Psoas muscle (tissue), 8 donors: Measurements from ENCODE around the gene COL5A1. TPM values are rescaled to one million over a fixed set of nuclear protein-coding genes. Genes with fewer than 3 reads are reported as not detected.

Experiments used
- ATAC-seq, 4 donors: fragments of 200-7000 bp; cut with Tn5 transposase; one replicate each; pipeline ENCODE4 v1.9.1; 2020; ENCODE audit warnings: moderate library complexity in 3 of 4, mild to moderate bottlenecking in 2 of 4
- DNase-seq, 2 donors: peaks; one replicate each; pipeline ENCODE4 v3.0.0-alpha.2; 2020
- H3K27ac ChIP-seq: fragments of 200-600 bp; one replicate; pipeline ENCODE4 v1.8.0; 2022
- H3K27me3 ChIP-seq, 3 donors: fragments of 200-600 bp in 1 of 3; one replicate each; pipeline versions ENCODE4 v1.6.1 to v1.8.0; 2013 to 2022; ENCODE audit warnings: low read length in 2 of 3, mild to moderate bottlenecking in 2 of 3, moderate library complexity in 1 of 3; ENCODE audit not compliant: insufficient read depth in 3 of 3
- H3K36me3 ChIP-seq, 2 donors: fragments of 200-600 bp in 1 of 2; one replicate each; pipeline versions ENCODE4 v1.6.1 to v1.8.0; 2013 to 2022; ENCODE audit warnings: low read depth in 1 of 2, mild to moderate bottlenecking in 1 of 2, moderate library complexity in 1 of 2; ENCODE audit not compliant: insufficient read depth in 1 of 2
- H3K4me1 ChIP-seq: fragments of 200-600 bp; one replicate; pipeline ENCODE4 v1.8.0; 2022
- H3K4me3 ChIP-seq: fragments of 200-600 bp; one replicate; pipeline ENCODE4 v1.8.0; 2022; ENCODE audit warnings: mild to moderate bottlenecking
- H3K9me3 ChIP-seq: fragments of 200-600 bp; one replicate; pipeline ENCODE4 v1.8.0; 2022
- WGBS, 3 donors: extraction: QIAGEN DNeasy Blood & Tissue Kit; methylation state at CpG; one replicate each; pipeline versions ENCODE4 v1.1.6 to v1.1.7; 2013; 5-methylcytosine and 5-hydroxymethylcytosine counted together
- intact Hi-C, 2 donors: fragments of 100-400 bp; cut with DNase I; formaldehyde crosslinking; loops; one replicate each; pipeline versions ENCODE4 v1.11.0 to v1.14.2; 2022
- polyA plus RNA-seq, 3 donors: library from polyadenylated mRNA; stranded (reverse); fragments of 200-250 nt; gene quantifications; one replicate each; pipeline ENCODE4 v1.2.3, GENCODE V29; 2013
- total RNA-seq, 4 donors: library from RNA; stranded (reverse); fragmentation: NEBNext Ultra II Directional in 2 of 4; extraction: Animal tissue kit (Norgen Biotek cat#: 25700) in 2 of 4; gene quantifications; one replicate each; pipeline versions ENCODE4 v1.2.1 to v1.2.4, GENCODE V29; 2021 to 2023
- TF ChIP-seq, protein P1 (sequence below): fragments of 200-600 bp; IDR thresholded peaks from one replicate; pipeline ENCODE4 v1.8.0; 2022; ENCODE audit warnings: antibody characterized with exemption
- donor health status: healthy with polysubstance abuse.
- donor health status: DM: no; HTN: no; CAD: no; lungs with moderate emphysema.
- donor health status: Bipolar disorder and iron deficiency.
- donor health status: healthy.
- donor health status: DM: yes; HTN: yes; CAD: no.
- donor health status: DM: no; HTN: no; CAD: no.
- donor health status: DM: no; HTN: no; CAD: no.
- donor health status: DM: yes; HTN: yes; CAD: no.

Gene COL5A1
- total and polyA plus RNA-seq, 7 donors, result 1.7 to 11.3 (median 3.4) TPM

DNA sequence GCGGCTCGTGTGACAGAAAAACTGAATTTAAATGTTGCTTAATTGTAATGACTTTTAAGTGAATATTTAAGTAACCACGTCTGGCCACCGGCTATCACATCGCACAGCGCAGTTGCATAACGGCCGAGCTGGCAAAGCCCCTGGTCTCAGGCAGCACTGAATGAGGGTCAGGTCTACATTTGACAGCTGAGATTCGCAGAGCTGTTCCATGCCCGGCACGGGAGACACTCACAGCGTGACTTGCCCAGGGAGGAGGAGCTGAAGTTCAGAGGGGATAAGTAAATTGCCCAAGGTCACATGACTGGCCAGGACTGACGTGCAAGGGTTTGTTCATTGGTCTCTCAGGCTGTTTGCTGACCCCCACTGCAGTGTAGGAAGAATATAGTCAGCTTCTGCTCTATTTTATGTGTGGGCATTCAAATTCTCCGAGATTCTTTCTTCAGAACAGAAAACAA, 17.4 kb upstream of the COL5A1 start:
- no peaks in the 10 kb centered on the region for H3K4me1 ChIP-seq
- no peak overlapping the region for H3K27ac ChIP-seq
- intact Hi-C loops, result no loop called here
- TF ChIP-seq, protein P1, sequence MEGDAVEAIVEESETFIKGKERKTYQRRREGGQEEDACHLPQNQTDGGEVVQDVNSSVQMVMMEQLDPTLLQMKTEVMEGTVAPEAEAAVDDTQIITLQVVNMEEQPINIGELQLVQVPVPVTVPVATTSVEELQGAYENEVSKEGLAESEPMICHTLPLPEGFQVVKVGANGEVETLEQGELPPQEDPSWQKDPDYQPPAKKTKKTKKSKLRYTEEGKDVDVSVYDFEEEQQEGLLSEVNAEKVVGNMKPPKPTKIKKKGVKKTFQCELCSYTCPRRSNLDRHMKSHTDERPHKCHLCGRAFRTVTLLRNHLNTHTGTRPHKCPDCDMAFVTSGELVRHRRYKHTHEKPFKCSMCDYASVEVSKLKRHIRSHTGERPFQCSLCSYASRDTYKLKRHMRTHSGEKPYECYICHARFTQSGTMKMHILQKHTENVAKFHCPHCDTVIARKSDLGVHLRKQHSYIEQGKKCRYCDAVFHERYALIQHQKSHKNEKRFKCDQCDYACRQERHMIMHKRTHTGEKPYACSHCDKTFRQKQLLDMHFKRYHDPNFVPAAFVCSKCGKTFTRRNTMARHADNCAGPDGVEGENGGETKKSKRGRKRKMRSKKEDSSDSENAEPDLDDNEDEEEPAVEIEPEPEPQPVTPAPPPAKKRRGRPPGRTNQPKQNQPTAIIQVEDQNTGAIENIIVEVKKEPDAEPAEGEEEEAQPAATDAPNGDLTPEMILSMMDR, result no peak
- H3K4me3 ChIP-seq, result no peak overlapping the region
- DNase-seq (no peak), ATAC-seq (no peak)
- H3K9me3 ChIP-seq, result no peaks in the 10 kb centered on the region
- H3K36me3 ChIP-seq, result no peaks in the 10 kb centered on the region
- 78 to 82% (median 78%) methylated on average over 14 of the region's 14 CpGs for WGBS, 3 donors
- peaks cover 0 to 21% (median 7%) of the 10 kb centered on the region in 3 donors for H3K27me3 ChIP-seq

DNA sequence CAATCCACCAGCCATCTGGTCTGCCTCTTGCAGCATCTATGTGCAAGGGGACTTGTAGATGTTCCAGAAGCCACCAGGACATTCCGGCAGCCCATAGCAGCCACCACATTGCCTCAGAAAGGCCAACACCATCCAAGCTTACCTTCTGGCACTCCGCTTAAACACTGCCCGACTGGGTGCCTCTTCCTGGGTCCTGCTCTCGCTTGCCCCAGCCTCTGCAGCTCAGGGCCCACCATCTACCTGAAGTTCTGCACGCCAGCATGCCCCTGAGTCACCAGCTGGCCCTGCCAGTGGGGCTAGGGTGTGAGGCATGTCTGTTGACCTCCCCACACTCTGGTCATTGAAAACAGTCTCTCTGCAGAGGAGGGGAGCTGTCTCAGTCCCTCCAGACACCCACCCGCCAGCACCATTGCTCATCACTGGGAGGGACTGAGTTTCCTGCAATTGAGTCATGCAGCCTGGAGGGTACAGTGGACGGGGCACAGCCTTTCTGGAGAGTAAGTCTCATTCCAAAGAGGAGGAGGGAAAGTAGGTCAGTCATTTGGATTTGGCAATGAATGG, 16.9 kb upstream of the COL5A1 start:
- Histone ChIP-seq H3K9me3 (no peaks in the 10 kb centered on the region), H3K27me3 (peaks cover 0 to 21% (median 9%) of the 10 kb centered on the region in 3 donors), H3K4me3 (no peak overlapping the region), H3K36me3 (no peaks in the 10 kb centered on the region), H3K4me1 (no peaks in the 10 kb centered on the region), H3K27ac (no peak overlapping the region)
- 84 to 91% (median 87%) methylated on average over 7 of the region's 7 CpGs for WGBS, 3 donors
- intact Hi-C loops, result no loop called here
- TF ChIP-seq, protein P1, result no peak
- ATAC-seq (no peak), DNase-seq (no peak)

DNA sequence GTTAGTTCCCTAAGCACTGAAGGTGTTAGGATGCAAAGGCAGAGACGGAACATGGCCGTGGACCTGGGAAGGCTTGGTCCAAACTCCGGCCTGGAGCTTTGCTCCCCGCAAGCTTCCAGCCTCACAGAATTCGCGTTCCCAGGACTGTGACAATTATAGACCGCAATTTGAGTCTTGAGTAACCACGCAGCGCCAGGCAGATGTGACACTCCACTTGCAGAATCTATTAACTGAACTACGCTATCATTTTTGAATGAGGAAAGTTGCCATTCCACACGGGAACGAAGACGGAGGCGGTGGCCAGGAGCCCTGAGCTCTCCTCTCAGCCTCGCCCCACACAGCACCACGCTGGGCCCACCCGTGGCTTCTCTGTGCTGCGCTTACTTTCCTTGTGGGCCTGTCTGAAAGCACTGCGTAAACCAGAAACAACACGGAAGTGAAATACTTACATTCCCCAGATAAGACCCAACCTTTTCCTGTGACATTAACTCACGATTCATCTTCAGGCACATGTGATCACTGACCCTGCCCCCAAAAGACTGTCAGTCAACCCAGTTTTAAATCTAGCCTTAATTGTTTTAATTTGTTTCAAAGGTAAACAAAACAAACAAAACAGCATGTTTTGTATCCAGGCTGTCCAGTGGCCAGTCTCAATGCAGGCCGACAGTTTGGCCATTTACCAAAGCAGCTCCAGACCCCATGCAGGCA, 16.1 kb upstream of the COL5A1 start:
- 91 to 92% (median 92%) methylated on average over 22 of the region's 22 CpGs for WGBS, 3 donors
- Histone ChIP-seq H3K27me3 (peaks cover 0 to 25% (median 6%) of the 10 kb centered on the region in 3 donors), H3K36me3 (no peaks in the 10 kb centered on the region), H3K4me1 (no peaks in the 10 kb centered on the region), H3K27ac (no peak overlapping the region), H3K4me3 (no peak overlapping the region), H3K9me3 (no peaks in the 10 kb centered on the region)
- DNase-seq (no peak), ATAC-seq (no peak)
- intact Hi-C loops, result no loop called here
- TF ChIP-seq, protein P1, result no peak

DNA sequence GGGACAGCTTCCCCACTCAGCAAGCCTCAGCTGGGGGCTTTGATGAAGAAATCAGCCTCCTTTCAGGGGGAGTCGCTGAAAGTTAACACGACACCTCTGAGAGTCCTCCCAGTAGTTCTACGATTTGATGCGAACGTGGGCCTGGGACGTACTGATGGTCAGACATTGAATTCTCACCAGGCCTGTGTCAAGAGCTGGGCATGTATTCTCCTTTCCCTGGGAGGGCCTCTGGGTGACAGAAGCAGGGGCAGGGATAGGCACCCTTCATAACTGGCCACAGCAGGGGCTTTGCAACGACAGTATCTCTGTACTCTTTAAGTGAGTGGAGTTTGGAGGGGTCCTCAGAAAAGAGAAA, 15.6 kb upstream of the COL5A1 start:
- no peak overlapping the region for H3K27ac ChIP-seq
- TF ChIP-seq, protein P1, result no peak
- no peak for ATAC-seq
- no peaks in the 10 kb centered on the region for H3K4me1 ChIP-seq
- peaks cover 0 to 29% (median 6%) of the 10 kb centered on the region in 3 donors for H3K27me3 ChIP-seq
- 86 to 89% (median 88%) methylated on average over 7 of the region's 7 CpGs for WGBS, 3 donors
- no peak for DNase-seq
- no peaks in the 10 kb centered on the region for H3K9me3 ChIP-seq
- no peak overlapping the region for H3K4me3 ChIP-seq
- intact Hi-C loops, result no loop called here
- H3K36me3 ChIP-seq, result no peaks in the 10 kb centered on the region
